ENCODE data around the gene TEX10.
A peak's percentile ranks its signal among the peaks of the same experiment; 100 is the strongest.

TEX10 gene
- long read RNA-seq, transcript TEX10-201 (15 exons, 3,074 nt): major isoform, 150 of 201 reads
- long read RNA-seq, partial matches to known transcripts: 19 of 201 reads
- long read RNA-seq, other reads (novel, unspliced or antisense): 32 of 201 reads

- TF ChIP-seq, protein P1, sequence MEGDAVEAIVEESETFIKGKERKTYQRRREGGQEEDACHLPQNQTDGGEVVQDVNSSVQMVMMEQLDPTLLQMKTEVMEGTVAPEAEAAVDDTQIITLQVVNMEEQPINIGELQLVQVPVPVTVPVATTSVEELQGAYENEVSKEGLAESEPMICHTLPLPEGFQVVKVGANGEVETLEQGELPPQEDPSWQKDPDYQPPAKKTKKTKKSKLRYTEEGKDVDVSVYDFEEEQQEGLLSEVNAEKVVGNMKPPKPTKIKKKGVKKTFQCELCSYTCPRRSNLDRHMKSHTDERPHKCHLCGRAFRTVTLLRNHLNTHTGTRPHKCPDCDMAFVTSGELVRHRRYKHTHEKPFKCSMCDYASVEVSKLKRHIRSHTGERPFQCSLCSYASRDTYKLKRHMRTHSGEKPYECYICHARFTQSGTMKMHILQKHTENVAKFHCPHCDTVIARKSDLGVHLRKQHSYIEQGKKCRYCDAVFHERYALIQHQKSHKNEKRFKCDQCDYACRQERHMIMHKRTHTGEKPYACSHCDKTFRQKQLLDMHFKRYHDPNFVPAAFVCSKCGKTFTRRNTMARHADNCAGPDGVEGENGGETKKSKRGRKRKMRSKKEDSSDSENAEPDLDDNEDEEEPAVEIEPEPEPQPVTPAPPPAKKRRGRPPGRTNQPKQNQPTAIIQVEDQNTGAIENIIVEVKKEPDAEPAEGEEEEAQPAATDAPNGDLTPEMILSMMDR (IDR thresholded peaks at IDR 0.05; ENCODE audit: insufficient read depth, low read length): no peak
- TF ChIP-seq POLR2AphosphoS5 (IDR thresholded peaks at IDR 0.05; ENCODE audit: low read depth) (peak; percentile 85), SPI1 (IDR thresholded peaks at IDR 0.05; ENCODE audit: borderline replicate concordance, low read depth) (no peak), GABPA (IDR thresholded peaks at IDR 0.05; ENCODE audit: low read depth) (peak; percentile 71)
- TF ChIP-seq, protein P2, sequence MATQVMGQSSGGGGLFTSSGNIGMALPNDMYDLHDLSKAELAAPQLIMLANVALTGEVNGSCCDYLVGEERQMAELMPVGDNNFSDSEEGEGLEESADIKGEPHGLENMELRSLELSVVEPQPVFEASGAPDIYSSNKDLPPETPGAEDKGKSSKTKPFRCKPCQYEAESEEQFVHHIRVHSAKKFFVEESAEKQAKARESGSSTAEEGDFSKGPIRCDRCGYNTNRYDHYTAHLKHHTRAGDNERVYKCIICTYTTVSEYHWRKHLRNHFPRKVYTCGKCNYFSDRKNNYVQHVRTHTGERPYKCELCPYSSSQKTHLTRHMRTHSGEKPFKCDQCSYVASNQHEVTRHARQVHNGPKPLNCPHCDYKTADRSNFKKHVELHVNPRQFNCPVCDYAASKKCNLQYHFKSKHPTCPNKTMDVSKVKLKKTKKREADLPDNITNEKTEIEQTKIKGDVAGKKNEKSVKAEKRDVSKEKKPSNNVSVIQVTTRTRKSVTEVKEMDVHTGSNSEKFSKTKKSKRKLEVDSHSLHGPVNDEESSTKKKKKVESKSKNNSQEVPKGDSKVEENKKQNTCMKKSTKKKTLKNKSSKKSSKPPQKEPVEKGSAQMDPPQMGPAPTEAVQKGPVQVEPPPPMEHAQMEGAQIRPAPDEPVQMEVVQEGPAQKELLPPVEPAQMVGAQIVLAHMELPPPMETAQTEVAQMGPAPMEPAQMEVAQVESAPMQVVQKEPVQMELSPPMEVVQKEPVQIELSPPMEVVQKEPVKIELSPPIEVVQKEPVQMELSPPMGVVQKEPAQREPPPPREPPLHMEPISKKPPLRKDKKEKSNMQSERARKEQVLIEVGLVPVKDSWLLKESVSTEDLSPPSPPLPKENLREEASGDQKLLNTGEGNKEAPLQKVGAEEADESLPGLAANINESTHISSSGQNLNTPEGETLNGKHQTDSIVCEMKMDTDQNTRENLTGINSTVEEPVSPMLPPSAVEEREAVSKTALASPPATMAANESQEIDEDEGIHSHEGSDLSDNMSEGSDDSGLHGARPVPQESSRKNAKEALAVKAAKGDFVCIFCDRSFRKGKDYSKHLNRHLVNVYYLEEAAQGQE (IDR thresholded peaks at IDR 0.05; ENCODE audit: insufficient replicate concordance, low read depth): peak; percentile 39
- DNase-seq (ENCODE audit: low read depth in 1 of 2, low spot score in 1 of 2): peak; percentile 82 to 87
- H3K4me3 ChIP-seq (replicated peaks; ENCODE audit: insufficient read depth, low read length): peak within 1 kb of the TSS; percentile 96
- no peaks in the 10 kb centered on the region for H3K27me3 ChIP-seq (ENCODE audit: insufficient read depth, poor library complexity, severe bottlenecking)
- peak within 1 kb of the TSS; percentile 68 for H3K27ac ChIP-seq (replicated peaks)
Measured at GRCh38 chr9:100352727-100353505, at the start of gene TEX10. TSS of gene TEX10 (minus strand) at chr9:100352942. CDS start at chr9:100349363, 3,579 bp downstream.

GRCh38 chr9:100401042-100401441 is 48.3 kb upstream of the TEX10 start:
- no peak overlapping the region for H3K27ac ChIP-seq (replicated peaks)
- DNase-seq (ENCODE audit: low read depth in 1 of 2, low spot score in 1 of 2): no peak
- TF ChIP-seq POLR2AphosphoS5 (IDR thresholded peaks at IDR 0.05; ENCODE audit: low read depth): no peak
- TF ChIP-seq, protein P2 (IDR thresholded peaks at IDR 0.05; ENCODE audit: insufficient replicate concordance, low read depth): no peak
- TF ChIP-seq SPI1 (IDR thresholded peaks at IDR 0.05; ENCODE audit: borderline replicate concordance, low read depth): no peak
- TF ChIP-seq GABPA (IDR thresholded peaks at IDR 0.05; ENCODE audit: low read depth): no peak
- TF ChIP-seq, protein P1 (IDR thresholded peaks at IDR 0.05; ENCODE audit: insufficient read depth, low read length): no peak
- H3K27me3 ChIP-seq (ENCODE audit: insufficient read depth, poor library complexity, severe bottlenecking): no peaks in the 10 kb centered on the region
- no peak overlapping the region for H3K4me3 ChIP-seq (replicated peaks; ENCODE audit: insufficient read depth, low read length)

- Histone ChIP-seq H3K4me3 (replicated peaks; ENCODE audit: insufficient read depth, low read length) (no peak overlapping the region), H3K27me3 (ENCODE audit: insufficient read depth, poor library complexity, severe bottlenecking) (no peaks in the 10 kb centered on the region), H3K27ac (replicated peaks) (no peak overlapping the region)
- DNase-seq (ENCODE audit: low read depth in 1 of 2, low spot score in 1 of 2): no peak
- TF ChIP-seq, protein P2 (IDR thresholded peaks at IDR 0.05; ENCODE audit: insufficient replicate concordance, low read depth): no peak
- TF ChIP-seq SPI1 (IDR thresholded peaks at IDR 0.05; ENCODE audit: borderline replicate concordance, low read depth) (no peak), POLR2AphosphoS5 (IDR thresholded peaks at IDR 0.05; ENCODE audit: low read depth) (no peak), GABPA (IDR thresholded peaks at IDR 0.05; ENCODE audit: low read depth) (no peak)
- TF ChIP-seq, protein P1 (IDR thresholded peaks at IDR 0.05; ENCODE audit: insufficient read depth, low read length): no peak
Measured at GRCh38 chr9:100397529-100398266, 45.0 kb upstream of the TEX10 start.

All from HL-60 (cell line).